ENCODE data around the gene RHOC.
A peak's percentile ranks its signal among the peaks of the same experiment; 100 is the strongest.

The RHOC gene

GRCh38 chr1:112706505-112707220 is at the start of gene RHOC:
Gene RHOC, minus strand, starts transcription at chr1:112707127. Its CDS starts 3,328 bp downstream, at chr1:112703799.
- H3K4me3 ChIP-seq (ENCODE audit: low read length) = peak within 1 kb of the TSS; percentile 90

DNA sequence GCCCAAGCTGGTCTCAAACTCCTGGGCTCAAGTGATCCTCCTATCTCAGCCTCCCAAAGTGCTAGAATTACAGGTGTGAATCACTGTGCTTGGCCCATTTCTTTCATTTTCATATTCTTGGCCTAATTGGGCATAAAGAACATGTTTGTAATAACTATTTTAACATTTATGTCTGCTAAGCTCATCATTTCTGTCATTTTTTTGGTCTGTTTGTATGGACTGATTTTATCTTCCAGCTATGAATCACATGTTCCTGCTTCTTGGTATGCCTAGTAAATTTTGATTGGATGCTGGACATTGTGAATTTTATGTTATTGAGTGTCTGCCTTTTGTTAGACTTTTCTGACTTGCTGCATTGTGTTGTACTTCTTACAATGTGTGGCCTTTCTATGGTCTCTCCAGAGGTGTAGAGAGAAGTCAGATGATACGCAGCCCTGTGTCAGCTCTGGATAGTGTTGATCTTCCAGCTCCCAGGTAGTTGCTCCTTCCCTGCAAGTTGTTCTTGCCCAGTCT is 47.2 kb upstream of the RHOC start:
- TF ChIP-seq, protein P1, sequence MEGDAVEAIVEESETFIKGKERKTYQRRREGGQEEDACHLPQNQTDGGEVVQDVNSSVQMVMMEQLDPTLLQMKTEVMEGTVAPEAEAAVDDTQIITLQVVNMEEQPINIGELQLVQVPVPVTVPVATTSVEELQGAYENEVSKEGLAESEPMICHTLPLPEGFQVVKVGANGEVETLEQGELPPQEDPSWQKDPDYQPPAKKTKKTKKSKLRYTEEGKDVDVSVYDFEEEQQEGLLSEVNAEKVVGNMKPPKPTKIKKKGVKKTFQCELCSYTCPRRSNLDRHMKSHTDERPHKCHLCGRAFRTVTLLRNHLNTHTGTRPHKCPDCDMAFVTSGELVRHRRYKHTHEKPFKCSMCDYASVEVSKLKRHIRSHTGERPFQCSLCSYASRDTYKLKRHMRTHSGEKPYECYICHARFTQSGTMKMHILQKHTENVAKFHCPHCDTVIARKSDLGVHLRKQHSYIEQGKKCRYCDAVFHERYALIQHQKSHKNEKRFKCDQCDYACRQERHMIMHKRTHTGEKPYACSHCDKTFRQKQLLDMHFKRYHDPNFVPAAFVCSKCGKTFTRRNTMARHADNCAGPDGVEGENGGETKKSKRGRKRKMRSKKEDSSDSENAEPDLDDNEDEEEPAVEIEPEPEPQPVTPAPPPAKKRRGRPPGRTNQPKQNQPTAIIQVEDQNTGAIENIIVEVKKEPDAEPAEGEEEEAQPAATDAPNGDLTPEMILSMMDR (conservative IDR thresholded peaks at IDR 0.05; ENCODE audit: low read length) = no peak
- no peak for DNase-seq (ENCODE audit: low read depth)
- H3K4me3 ChIP-seq (ENCODE audit: low read length) = no peak overlapping the region

More at GRCh38 chr1:112706505-112707220, at the start of gene RHOC:
- TF ChIP-seq, protein P1 (conservative IDR thresholded peaks at IDR 0.05; ENCODE audit: low read length) = no peak
- peak; percentile 37 for DNase-seq (ENCODE audit: low read depth)

DNA sequence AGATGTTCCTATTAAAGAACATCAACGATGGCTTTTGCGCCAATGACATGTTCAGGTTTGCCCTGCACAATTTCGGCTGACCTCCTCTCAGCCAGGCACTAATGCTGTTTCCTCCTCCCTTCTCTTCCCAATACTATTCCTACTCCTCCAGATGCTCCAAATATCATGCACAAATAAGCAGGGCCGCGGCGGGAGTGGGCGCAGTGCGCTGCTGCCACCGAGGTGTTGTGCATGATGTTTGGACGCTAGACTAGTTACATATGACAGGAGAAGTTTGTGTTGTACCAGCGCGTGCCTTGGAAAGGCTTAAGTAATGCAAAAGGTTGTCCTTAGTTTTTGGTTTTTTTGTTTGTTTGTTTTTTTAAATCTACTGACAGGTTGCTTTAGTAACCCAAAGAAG is 41.5 kb upstream of the RHOC start:
- H3K4me3 ChIP-seq (ENCODE audit: low read length) = no peak overlapping the region
- DNase-seq (ENCODE audit: low read depth) = no peak
- TF ChIP-seq, protein P1 (conservative IDR thresholded peaks at IDR 0.05; ENCODE audit: low read length) = no peak

GRCh38 chr1:112744009-112744578 is 37.2 kb upstream of the RHOC start:
- TF ChIP-seq, protein P1 (conservative IDR thresholded peaks at IDR 0.05; ENCODE audit: low read length) = peak; percentile 59
- peak overlapping the region; percentile 24 for H3K4me3 ChIP-seq (ENCODE audit: low read length)
- peak; percentile 47 for DNase-seq (ENCODE audit: low read depth)

- no peak for DNase-seq (ENCODE audit: low read depth)
- peak overlapping the region; percentile 24 for H3K4me3 ChIP-seq (ENCODE audit: low read length)
- TF ChIP-seq, protein P1 (conservative IDR thresholded peaks at IDR 0.05; ENCODE audit: low read length) = no peak
These were observed 36.5 kb upstream of the RHOC start for GRCh38 chr1:112743174-112744008.

DNA sequence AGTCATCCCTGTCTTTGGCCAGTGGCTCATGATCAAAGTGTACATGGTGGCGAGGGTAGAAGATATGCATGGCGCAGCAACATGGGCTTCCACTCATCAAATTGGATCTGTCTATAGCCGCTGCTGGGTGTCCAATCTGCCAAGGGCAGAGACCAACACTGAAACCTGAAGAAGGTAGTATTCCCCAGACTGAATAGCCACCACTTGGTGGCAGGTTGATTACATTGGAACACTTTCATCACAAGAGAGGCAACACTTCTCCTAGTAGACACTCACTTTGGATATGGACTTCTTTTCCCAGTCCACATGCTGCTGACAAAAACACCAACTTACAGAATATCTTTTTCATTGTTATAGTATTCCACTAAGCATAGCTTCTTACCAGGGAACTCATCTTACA is 30.6 kb upstream of the RHOC start:
- no peak for DNase-seq (ENCODE audit: low read depth)
- TF ChIP-seq, protein P1 (conservative IDR thresholded peaks at IDR 0.05; ENCODE audit: low read length) = no peak
- no peak overlapping the region for H3K4me3 ChIP-seq (ENCODE audit: low read length)
